Vein endothelial cell (primary cell): ENCODE results near the gene PSMD14. TPM values are rescaled to one million over a fixed set of nuclear protein-coding genes. Genes with fewer than 3 reads are reported as not detected.

ENCODE experiments used
- small RNA-seq: library from RNA; depleted of rRNA; stranded (forward); fragments of <200 nt; gene quantifications from one replicate; pipeline ENCODE3, GENCODE V24; 2012
- total RNA-seq: library from RNA; depleted of rRNA; stranded (reverse); fragments of >200 nt; gene quantifications from 2 replicates; pipeline ENCODE4 v1.2.3, GENCODE V29; 2012

PSMD14 gene
- 95.4 and 129 TPM in 2 replicates for total RNA-seq

GRCh38 chr2:161308178-161308955 is at the start of gene PSMD14:
Gene PSMD14, plus strand, starts transcription at chr2:161308425. Its CDS starts 10,401 bp downstream, at chr2:161318826.

GRCh38 chr2:161415987-161416707 is 107.9 kb downstream of the PSMD14 start, which contains the start of gene TBR1:
Gene TBR1, plus strand, starts transcription at chr2:161416297. Its CDS starts 114 bp downstream, at chr2:161416411.

Small RNA genes lying within 50 kb of the gene (small RNA-seq; reads per million reads assigned to genes)
- gene RNA5SP108, result not detected

Other genes starting within 250 kb of the PSMD14 start
- gene TANK, start 148.0 kb upstream of the PSMD14 start, total RNA-seq, result 112 and 133 TPM in 2 replicates
- under 0.01 and 0.10 TPM in 2 replicates for gene TBR1, start 107.9 kb downstream of the PSMD14 start, total RNA-seq